MM.1S (cell line): ENCODE measurements around the gene DNMT3A.

ENCODE experiments used
- DNase-seq: peaks from one replicate; pipeline ENCODE4 v3.0.0-alpha.2; 2015
- H2AFZ ChIP-seq: fragments of 300-600 bp; sonication (generic); 2 replicates; pipeline ENCODE4 v1.6.0; 2016; ENCODE audit warnings: antibody characterized with exemption, low read length
- H3F3A ChIP-seq: fragments of 300-600 bp; sonication (generic); 2 replicates; pipeline ENCODE4 v1.6.1; 2016; ENCODE audit warnings: mild to moderate bottlenecking, antibody characterized with exemption, low read length, moderate library complexity, mixed read lengths; ENCODE audit not compliant: insufficient read depth
- H3K27ac ChIP-seq: fragments of 300-600 bp; sonication (generic); 2 replicates; pipeline ENCODE4 v1.5.1; 2016; ENCODE audit warnings: mild to moderate bottlenecking, low read length
- H3K27me3 ChIP-seq: fragments of 300-600 bp; sonication (generic); replicated peaks from 2 replicates; pipeline ENCODE4 v1.6.0; 2016; ENCODE audit warnings: low read length; ENCODE audit not compliant: insufficient read depth
- H3K36me3 ChIP-seq: fragments of 300-600 bp; sonication (generic); replicated peaks from 2 replicates; pipeline ENCODE4 v1.6.1; 2016; ENCODE audit warnings: mild to moderate bottlenecking, low read length, mixed read lengths; ENCODE audit not compliant: insufficient read depth
- H3K4me1 ChIP-seq: fragments of 300-600 bp; sonication (generic); 2 replicates; pipeline ENCODE4 v1.6.1; 2016; ENCODE audit warnings: low read length, mixed read lengths
- H3K4me2 ChIP-seq: fragments of 300-600 bp; sonication (generic); 2 replicates; pipeline ENCODE4 v1.6.0; 2016; ENCODE audit warnings: low read depth, low read length
- H3K4me3 ChIP-seq: fragments of 300-600 bp; sonication (generic); 2 replicates; pipeline ENCODE4 v1.5.1; 2016; ENCODE audit warnings: low read length, mixed read lengths
- H3K79me2 ChIP-seq: fragments of 300-600 bp; sonication (generic); 2 replicates; pipeline ENCODE4 v1.6.1; 2016; ENCODE audit warnings: mixed run types, low read length, mixed read lengths
- H3K9ac ChIP-seq: fragments of 300-600 bp; sonication (generic); 2 replicates; pipeline ENCODE4 v1.6.1; 2016; ENCODE audit warnings: low read length, mixed read lengths
- H3K9me2 ChIP-seq: fragments of 300-600 bp; sonication (generic); replicated peaks from 2 replicates; pipeline ENCODE4 v1.6.1; 2016; ENCODE audit warnings: mild to moderate bottlenecking, low read length, mixed read lengths; ENCODE audit not compliant: insufficient read depth
- H3K9me3 ChIP-seq: fragments of 300-600 bp; sonication (generic); replicated peaks from 2 replicates; pipeline ENCODE4 v1.6.1; 2016; ENCODE audit warnings: mild to moderate bottlenecking, low read length, mixed read lengths; ENCODE audit not compliant: insufficient read depth
- H4K20me1 ChIP-seq: fragments of 300-600 bp; sonication (generic); 2 replicates; pipeline ENCODE4 v1.6.1; 2016; ENCODE audit warnings: mild to moderate bottlenecking, low read length, moderate library complexity, mixed read lengths; ENCODE audit not compliant: insufficient read depth
- CTCF ChIP-seq: fragments of 300-600 bp; sonication (generic); IDR thresholded peaks from 2 replicates; pipeline ENCODE4 v1.5.1; 2016; ENCODE audit warnings: antibody characterized with exemption, low read length, mixed read lengths
- EZH2 ChIP-seq: fragments of 300-600 bp; sonication (generic); optimal IDR thresholded peaks from 2 replicates; pipeline ENCODE3; 2017; ENCODE audit warnings: low read depth, mild to moderate bottlenecking, antibody characterized with exemption, low read length, mixed read lengths
- EZH2phosphoT487 ChIP-seq: fragments of 300-600 bp; sonication (generic); IDR thresholded peaks from 2 replicates; pipeline ENCODE4 v1.6.1; 2018; ENCODE audit warnings: antibody characterized with exemption, low read length

DNMT3A gene

DNA sequence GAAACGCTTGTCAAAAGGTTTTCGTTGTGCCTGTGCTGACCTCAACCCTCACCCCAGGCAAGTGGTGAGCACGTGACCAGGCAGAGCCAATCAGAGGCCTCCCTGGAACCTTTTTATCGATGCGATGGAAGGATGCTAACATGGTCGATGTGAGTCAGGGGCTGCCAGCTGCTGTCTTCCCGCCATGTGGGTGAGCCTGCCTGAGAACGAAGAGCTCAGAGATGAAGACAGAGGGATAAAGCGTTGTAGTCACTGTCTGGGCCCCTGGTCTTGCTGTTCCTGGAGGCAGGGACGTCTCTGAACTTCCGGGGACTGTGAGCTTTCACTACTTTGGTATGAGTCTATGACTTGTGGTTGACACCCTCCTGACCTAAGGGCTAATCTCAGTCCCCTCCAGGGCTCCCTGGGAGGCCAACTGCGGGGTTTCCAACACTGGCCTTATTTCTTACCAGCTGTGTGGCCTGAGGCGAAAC lies 18.6 kb downstream of the DNMT3A start:
- Histone ChIP-seq H3K27ac (no peak overlapping the region), H2AFZ (no peak overlapping the region), H3F3A (no peaks in the 10 kb centered on the region), H3K27me3 (no peaks in the 10 kb centered on the region), H3K79me2 (no peaks in the 10 kb centered on the region), H3K4me2 (no peak overlapping the region), H3K9me2 (no peaks in the 10 kb centered on the region), H3K9me3 (no peaks in the 10 kb centered on the region), H3K36me3 (no peaks in the 10 kb centered on the region), H3K4me1 (peaks cover 5% of the 10 kb centered on the region), H3K4me3 (no peak overlapping the region), H3K9ac (no peak overlapping the region), H4K20me1 (no peaks in the 10 kb centered on the region)
- DNase-seq, result no peak
- TF ChIP-seq CTCF (no peak), EZH2 (no peak), EZH2phosphoT487 (no peak)

DNA sequence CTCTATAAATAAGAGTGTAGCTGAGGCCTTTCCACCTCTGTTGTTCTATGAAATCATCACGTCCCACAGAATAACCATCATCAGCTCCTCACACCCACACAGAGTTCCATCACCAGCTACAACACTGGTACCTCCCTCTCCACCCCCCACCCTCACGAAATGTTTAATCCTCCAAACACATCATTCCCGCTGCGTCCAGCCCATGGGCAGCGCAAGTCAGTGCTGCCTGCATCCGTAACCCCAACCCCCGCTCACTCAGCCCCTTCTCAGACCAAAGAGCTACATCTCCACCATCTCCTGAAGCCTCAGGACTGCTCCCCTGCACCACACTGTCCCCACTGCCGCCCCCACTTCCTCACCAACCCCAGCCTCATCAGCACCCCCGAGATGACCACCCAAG lies 19.4 kb downstream of the DNMT3A start:
- H3K79me2 ChIP-seq, result no peaks in the 10 kb centered on the region
- TF ChIP-seq EZH2phosphoT487 (no peak), CTCF (no peak), EZH2 (no peak)
- no peaks in the 10 kb centered on the region for H3K9me2 ChIP-seq
- H3K27ac ChIP-seq, result no peak overlapping the region
- no peak for DNase-seq
- H3K4me3 ChIP-seq, result no peak overlapping the region
- no peaks in the 10 kb centered on the region for H4K20me1 ChIP-seq
- no peak overlapping the region for H2AFZ ChIP-seq
- H3K9ac ChIP-seq, result no peak overlapping the region
- no peaks in the 10 kb centered on the region for H3K9me3 ChIP-seq
- no peaks in the 10 kb centered on the region for H3F3A ChIP-seq
- H3K4me2 ChIP-seq, result no peak overlapping the region
- H3K4me1 ChIP-seq, result peaks cover 5% of the 10 kb centered on the region
- H3K36me3 ChIP-seq, result no peaks in the 10 kb centered on the region
- H3K27me3 ChIP-seq, result no peaks in the 10 kb centered on the region

- Histone ChIP-seq H4K20me1 (no peaks in the 10 kb centered on the region), H3K27me3 (no peaks in the 10 kb centered on the region), H3F3A (no peaks in the 10 kb centered on the region), H3K27ac (no peak overlapping the region), H3K9me3 (no peaks in the 10 kb centered on the region), H3K4me1 (peaks cover 5% of the 10 kb centered on the region), H3K4me3 (no peak overlapping the region), H3K9me2 (no peaks in the 10 kb centered on the region), H3K36me3 (no peaks in the 10 kb centered on the region), H3K79me2 (no peaks in the 10 kb centered on the region), H2AFZ (no peak overlapping the region), H3K4me2 (no peak overlapping the region), H3K9ac (no peak overlapping the region)
- DNase-seq, result no peak
- no peak for TF ChIP-seq CTCF
- no peak for TF ChIP-seq EZH2phosphoT487
- no peak for TF ChIP-seq EZH2
These were observed 21.6 kb downstream of the DNMT3A start for GRCh38 chr2:25320077-25320476.
